ENCODE results near the gene DSN1.
"Not testable (repeated sequence)": the region's sequence is repeated elsewhere in the genome, so short reads cannot be mapped to it uniquely, and the experiment has no call there.

DSN1 gene

GRCh38 chr20:36773597-36774390 lies at the start of gene DSN1:
TSS of gene DSN1 (minus strand) at chr20:36773763. CDS start at chr20:36771458, 2,305 bp downstream.
- DNase-seq (ENCODE audit: insufficient read length, low spot score): peak; percentile 100
- FAIRE-seq: peak; percentile 100

GRCh38 chr20:36823121-36823520 lies 49.6 kb upstream of the DSN1 start:
- DNase-seq (ENCODE audit: insufficient read length, low spot score) (no peak), FAIRE-seq (no peak)

GRCh38 chr20:36821964-36822437 lies 48.4 kb upstream of the DSN1 start:
- FAIRE-seq: peak; percentile 80
- no peak for DNase-seq (ENCODE audit: insufficient read length, low spot score)

GRCh38 chr20:36820928-36821327 lies 47.4 kb upstream of the DSN1 start:
- no peak for FAIRE-seq
- no peak for DNase-seq (ENCODE audit: insufficient read length, low spot score)

GRCh38 chr20:36820073-36820472 lies 46.5 kb upstream of the DSN1 start:
- no peak for DNase-seq (ENCODE audit: insufficient read length, low spot score)
- FAIRE-seq: peak; percentile 13

- DNase-seq (ENCODE audit: insufficient read length, low spot score) (no peak), FAIRE-seq (peak; percentile 81)
Observed at GRCh38 chr20:36819659-36820058, 46.1 kb upstream of the DSN1 start.

GRCh38 chr20:36818861-36819260 lies 45.3 kb upstream of the DSN1 start:
- FAIRE-seq: peak; percentile 90
- DNase-seq (ENCODE audit: insufficient read length, low spot score): no peak

- DNase-seq (ENCODE audit: insufficient read length, low spot score) (no peak), FAIRE-seq (no peak)
Observed at GRCh38 chr20:36818185-36818584, 44.6 kb upstream of the DSN1 start.

- no peak for FAIRE-seq
Observed at GRCh38 chr20:36817496-36817895, 43.9 kb upstream of the DSN1 start.

GRCh38 chr20:36815454-36816091 lies 42.0 kb upstream of the DSN1 start:
- no peak for FAIRE-seq
- DNase-seq (ENCODE audit: insufficient read length, low spot score): no peak

More at GRCh38 chr20:36817496-36817895, 43.9 kb upstream of the DSN1 start:
- no peak for DNase-seq (ENCODE audit: insufficient read length, low spot score)

- no peak for DNase-seq (ENCODE audit: insufficient read length, low spot score)
- peak; percentile 74 for FAIRE-seq
Observed at GRCh38 chr20:36812594-36813463, 39.3 kb upstream of the DSN1 start.

GRCh38 chr20:36808317-36809257 lies 35.0 kb upstream of the DSN1 start:
- DNase-seq (ENCODE audit: insufficient read length, low spot score): peak; percentile 87
- peak; percentile 88 for FAIRE-seq

GRCh38 chr20:36806049-36806448 lies 32.5 kb upstream of the DSN1 start:
- no peak for FAIRE-seq

GRCh38 chr20:36805396-36805795 lies 31.8 kb upstream of the DSN1 start:
- DNase-seq (ENCODE audit: insufficient read length, low spot score) (no peak), FAIRE-seq (peak; percentile 88)

More at GRCh38 chr20:36806049-36806448, 32.5 kb upstream of the DSN1 start:
- DNase-seq (ENCODE audit: insufficient read length, low spot score): no peak

- DNase-seq (ENCODE audit: insufficient read length, low spot score): no peak
- peak; percentile 23 for FAIRE-seq
Observed at GRCh38 chr20:36804425-36804824, 30.9 kb upstream of the DSN1 start.

- DNase-seq (ENCODE audit: insufficient read length, low spot score) (no peak), FAIRE-seq (peak; percentile 57)
Observed at GRCh38 chr20:36802326-36803222, 29.0 kb upstream of the DSN1 start.

- DNase-seq (ENCODE audit: insufficient read length, low spot score) (no peak), FAIRE-seq (peak; percentile 33)
Observed at GRCh38 chr20:36800410-36800809, 26.8 kb upstream of the DSN1 start.

- DNase-seq (ENCODE audit: insufficient read length, low spot score); FAIRE-seq: not testable (repeated sequence)
Observed at GRCh38 chr20:36799313-36799712, 25.8 kb upstream of the DSN1 start.

GRCh38 chr20:36796875-36797274 lies 23.3 kb upstream of the DSN1 start:
- DNase-seq (ENCODE audit: insufficient read length, low spot score): no peak

More at GRCh38 chr20:36796875-36797274, 23.3 kb upstream of the DSN1 start:
- FAIRE-seq: peak; percentile 54
